Ectodermal cell (in vitro differentiated cells): Measurements from ENCODE around the gene FGR.

Source experiments
- H3K27ac ChIP-seq: 2 replicates; pipeline ENCODE4 v1.7.0; 2013; ENCODE audit warnings: mild to moderate bottlenecking, low read depth, low read length; ENCODE audit not compliant: insufficient read depth, poor library complexity, severe bottlenecking
- H3K27me3 ChIP-seq: 2 replicates; pipeline ENCODE4 v1.7.0; 2013; ENCODE audit warnings: mild to moderate bottlenecking, low read length; ENCODE audit not compliant: insufficient read depth, control insufficient read depth, poor library complexity, severe bottlenecking
- H3K36me3 ChIP-seq: one replicate; pipeline ENCODE4 v1.7.0; 2013; ENCODE audit warnings: low read length; ENCODE audit not compliant: control insufficient read depth, insufficient read depth
- H3K4me1 ChIP-seq: one replicate; pipeline ENCODE4 v1.7.0; 2013; ENCODE audit warnings: low read length; ENCODE audit not compliant: control insufficient read depth, insufficient read depth
- H3K4me3 ChIP-seq: 2 replicates; pipeline ENCODE4 v1.7.0; 2013; ENCODE audit warnings: low read depth, low read length, control low read depth; ENCODE audit not compliant: insufficient read depth
- H3K9me3 ChIP-seq: 2 replicates; pipeline ENCODE4 v1.7.0; 2013; ENCODE audit warnings: mild to moderate bottlenecking, low read length, moderate library complexity; ENCODE audit not compliant: control insufficient read depth
- WGBS, 2 experiments: methylation state at CpG; one replicate each; pipeline ENCODE4 v1.1.7; 2013; ENCODE audit warnings: missing lambda C conversion rate in 2 of 2; 5-methylcytosine and 5-hydroxymethylcytosine counted together

The FGR gene

GRCh38 chr1:27588256-27589232, 46.4 kb downstream of the FGR start:
- Histone ChIP-seq H3K4me1 (peaks cover 48% of the 10 kb centered on the region), H3K27ac (no peak overlapping the region), H3K36me3 (peaks cover 9% of the 10 kb centered on the region), H3K9me3 (no peaks in the 10 kb centered on the region), H3K27me3 (no peaks in the 10 kb centered on the region), H3K4me3 (no peak overlapping the region)
- WGBS, 2 experiments, result 94% methylated on average over 12 of the region's 12 CpGs

- Histone ChIP-seq H3K4me3 (no peak overlapping the region), H3K27me3 (no peaks in the 10 kb centered on the region), H3K27ac (no peak overlapping the region), H3K4me1 (peaks cover 24% of the 10 kb centered on the region), H3K9me3 (no peaks in the 10 kb centered on the region), H3K36me3 (peaks cover 13% of the 10 kb centered on the region)
- 76 to 82% methylated on average over 3 of the region's 3 CpGs for WGBS, 2 experiments
These were observed 49.3 kb downstream of the FGR start for GRCh38 chr1:27585684-27586083.

GRCh38 chr1:27584453-27584852, 50.5 kb downstream of the FGR start:
- H3K4me3 ChIP-seq, result no peak overlapping the region
- no peaks in the 10 kb centered on the region for H3K9me3 ChIP-seq
- H3K4me1 ChIP-seq, result peaks cover 14% of the 10 kb centered on the region
- H3K27me3 ChIP-seq, result no peaks in the 10 kb centered on the region
- peaks cover 13% of the 10 kb centered on the region for H3K36me3 ChIP-seq
- 92 to 95% methylated on average over 3 of the region's 3 CpGs for WGBS, 2 experiments
- no peak overlapping the region for H3K27ac ChIP-seq

- Histone ChIP-seq H3K4me1 (peaks cover 14% of the 10 kb centered on the region), H3K27me3 (no peaks in the 10 kb centered on the region), H3K4me3 (no peak overlapping the region), H3K27ac (no peak overlapping the region), H3K36me3 (peaks cover 13% of the 10 kb centered on the region), H3K9me3 (no peaks in the 10 kb centered on the region)
- WGBS, 2 experiments, result 83 to 90% methylated on average over 3 of the region's 3 CpGs
These were observed 51.5 kb downstream of the FGR start for GRCh38 chr1:27583479-27583878.

- Histone ChIP-seq H3K27me3 (no peaks in the 10 kb centered on the region), H3K36me3 (peaks cover 9% of the 10 kb centered on the region), H3K4me3 (no peak overlapping the region), H3K9me3 (no peaks in the 10 kb centered on the region), H3K4me1 (peaks cover 22% of the 10 kb centered on the region), H3K27ac (no peak overlapping the region)
- WGBS, 2 experiments, result 84 to 85% methylated on average over 6 of the region's 6 CpGs
These were observed 53.2 kb downstream of the FGR start for GRCh38 chr1:27581823-27582243.

GRCh38 chr1:27577504-27578188, 57.3 kb downstream of the FGR start:
- H3K27me3 ChIP-seq, result no peaks in the 10 kb centered on the region
- H3K36me3 ChIP-seq, result peaks cover 5% of the 10 kb centered on the region
- H3K27ac ChIP-seq, result peak overlapping the region; percentile 33
- H3K9me3 ChIP-seq, result no peaks in the 10 kb centered on the region
- 82 to 86% methylated on average over 4 of the region's 4 CpGs for WGBS, 2 experiments
- peaks cover 43% of the 10 kb centered on the region for H3K4me1 ChIP-seq
- no peak overlapping the region for H3K4me3 ChIP-seq

GRCh38 chr1:27576806-27577227, 58.2 kb downstream of the FGR start:
- Histone ChIP-seq H3K27ac (peak overlapping the region; percentile 36), H3K4me3 (no peak overlapping the region), H3K36me3 (peaks cover 5% of the 10 kb centered on the region), H3K4me1 (peaks cover 51% of the 10 kb centered on the region), H3K9me3 (no peaks in the 10 kb centered on the region), H3K27me3 (no peaks in the 10 kb centered on the region)
- WGBS, 2 experiments, result 75% methylated on average over 7 of the region's 7 CpGs

GRCh38 chr1:27575840-27576331, 59.1 kb downstream of the FGR start:
- WGBS, 2 experiments, result 1 to 2% methylated on average over 44 of the region's 44 CpGs
- peaks cover 61% of the 10 kb centered on the region for H3K4me1 ChIP-seq
- no peaks in the 10 kb centered on the region for H3K9me3 ChIP-seq
- H3K27ac ChIP-seq, result peak overlapping the region; percentile 93
- peak overlapping the region; percentile 36 for H3K4me3 ChIP-seq
- H3K36me3 ChIP-seq, result no peaks in the 10 kb centered on the region
- no peaks in the 10 kb centered on the region for H3K27me3 ChIP-seq

- Histone ChIP-seq H3K4me1 (peaks cover 68% of the 10 kb centered on the region), H3K27ac (peak overlapping the region; percentile 93), H3K27me3 (no peaks in the 10 kb centered on the region), H3K4me3 (peak overlapping the region; percentile 24), H3K9me3 (no peaks in the 10 kb centered on the region), H3K36me3 (no peaks in the 10 kb centered on the region)
- WGBS, 2 experiments, result 1% methylated on average over 83 of the region's 83 CpGs
These were observed 59.8 kb downstream of the FGR start for GRCh38 chr1:27574871-27575831.
